ENCODE measurements around the gene COPA.
"Not testable (repeated sequence)": the region's sequence is repeated elsewhere in the genome, so short reads cannot be mapped to it uniquely, and the experiment has no call there.

Gene COPA

GRCh38 chr1:160308451-160309184 is 34.4 kb downstream of the COPA start:
- DNase-seq (ENCODE audit: insufficient read length, low spot score) = no peak
- TF ChIP-seq TAF1 (IDR thresholded peaks at IDR 0.05; ENCODE audit: low read depth, low read length) (no peak), PAX5 (IDR thresholded peaks at IDR 0.05; ENCODE audit: insufficient read depth, low read length, severe bottlenecking) (no peak), POLR2AphosphoS5 (IDR thresholded peaks at IDR 0.05; ENCODE audit: low read depth, low read length) (no peak), SPI1 (IDR thresholded peaks at IDR 0.05; ENCODE audit: low read depth, low read length) (no peak), POU2F2 (IDR thresholded peaks at IDR 0.05; ENCODE audit: low read depth, low read length) (no peak), POLR2A (IDR thresholded peaks at IDR 0.05; ENCODE audit: low read depth, low read length) (no peak)
- FAIRE-seq = no peak

- TF ChIP-seq POU2F2 (IDR thresholded peaks at IDR 0.05; ENCODE audit: low read depth, low read length) = no peak
- no peak for TF ChIP-seq PAX5 (IDR thresholded peaks at IDR 0.05; ENCODE audit: insufficient read depth, low read length, severe bottlenecking)
- TF ChIP-seq POLR2AphosphoS5 (IDR thresholded peaks at IDR 0.05; ENCODE audit: low read depth, low read length) = no peak
- TF ChIP-seq POLR2A (IDR thresholded peaks at IDR 0.05; ENCODE audit: low read depth, low read length) = no peak
- no peak for TF ChIP-seq SPI1 (IDR thresholded peaks at IDR 0.05; ENCODE audit: low read depth, low read length)
- TF ChIP-seq TAF1 (IDR thresholded peaks at IDR 0.05; ENCODE audit: low read depth, low read length) = no peak
- DNase-seq (ENCODE audit: insufficient read length, low spot score) (no peak), FAIRE-seq (no peak)
These were observed 35.8 kb downstream of the COPA start for GRCh38 chr1:160307118-160307791.

- TF ChIP-seq TAF1 (IDR thresholded peaks at IDR 0.05; ENCODE audit: low read depth, low read length) (no peak), SPI1 (IDR thresholded peaks at IDR 0.05; ENCODE audit: low read depth, low read length) (no peak)
- FAIRE-seq (no peak), DNase-seq (ENCODE audit: insufficient read length, low spot score) (no peak)
These were observed 42.9 kb downstream of the COPA start for GRCh38 chr1:160300173-160300572.

- no peak for FAIRE-seq
- no peak for DNase-seq (ENCODE audit: insufficient read length, low spot score)
- TF ChIP-seq PAX5 (IDR thresholded peaks at IDR 0.05; ENCODE audit: insufficient read depth, low read length, severe bottlenecking) (no peak), POU2F2 (IDR thresholded peaks at IDR 0.05; ENCODE audit: low read depth, low read length) (no peak), POLR2AphosphoS5 (IDR thresholded peaks at IDR 0.05; ENCODE audit: low read depth, low read length) (no peak), TAF1 (IDR thresholded peaks at IDR 0.05; ENCODE audit: low read depth, low read length) (no peak), SPI1 (IDR thresholded peaks at IDR 0.05; ENCODE audit: low read depth, low read length) (no peak), POLR2A (IDR thresholded peaks at IDR 0.05; ENCODE audit: low read depth, low read length) (no peak)
These were observed 47.0 kb downstream of the COPA start for GRCh38 chr1:160296036-160296435.

- TF ChIP-seq POU2F2 (IDR thresholded peaks at IDR 0.05; ENCODE audit: low read depth, low read length) = no peak
- no peak for TF ChIP-seq SPI1 (IDR thresholded peaks at IDR 0.05; ENCODE audit: low read depth, low read length)
- no peak for TF ChIP-seq TAF1 (IDR thresholded peaks at IDR 0.05; ENCODE audit: low read depth, low read length)
- TF ChIP-seq POLR2AphosphoS5 (IDR thresholded peaks at IDR 0.05; ENCODE audit: low read depth, low read length) = no peak
- no peak for TF ChIP-seq POLR2A (IDR thresholded peaks at IDR 0.05; ENCODE audit: low read depth, low read length)
- no peak for TF ChIP-seq PAX5 (IDR thresholded peaks at IDR 0.05; ENCODE audit: insufficient read depth, low read length, severe bottlenecking)
- no peak for FAIRE-seq
- DNase-seq (ENCODE audit: insufficient read length, low spot score) = no peak
These were observed 49.8 kb downstream of the COPA start for GRCh38 chr1:160293020-160293968.

GRCh38 chr1:160291248-160292220 is 51.5 kb downstream of the COPA start:
- TF ChIP-seq POU2F2 (IDR thresholded peaks at IDR 0.05; ENCODE audit: low read depth, low read length) (0 out of 2 replicates have a peak, but pooled peaks have one; percentile 32), SPI1 (IDR thresholded peaks at IDR 0.05; ENCODE audit: low read depth, low read length) (no peak)
- FAIRE-seq = peak; percentile 98
- DNase-seq (ENCODE audit: insufficient read length, low spot score) = peak; percentile 37

GRCh38 chr1:160287769-160288168 is 55.3 kb downstream of the COPA start:
- not testable (repeated sequence) for DNase-seq (ENCODE audit: insufficient read length, low spot score); FAIRE-seq

GRCh38 chr1:160285506-160285905 is 57.5 kb downstream of the COPA start:
- no peak for FAIRE-seq
- no peak for DNase-seq (ENCODE audit: insufficient read length, low spot score)

More at GRCh38 chr1:160285506-160285905, 57.5 kb downstream of the COPA start:
- no peak for TF ChIP-seq SPI1 (IDR thresholded peaks at IDR 0.05; ENCODE audit: low read depth, low read length)
- TF ChIP-seq POU2F2 (IDR thresholded peaks at IDR 0.05; ENCODE audit: low read depth, low read length) = no peak
- TF ChIP-seq POLR2A (IDR thresholded peaks at IDR 0.05; ENCODE audit: low read depth, low read length) = no peak
- TF ChIP-seq TAF1 (IDR thresholded peaks at IDR 0.05; ENCODE audit: low read depth, low read length) = no peak
- TF ChIP-seq PAX5 (IDR thresholded peaks at IDR 0.05; ENCODE audit: insufficient read depth, low read length, severe bottlenecking) = no peak
- no peak for TF ChIP-seq POLR2AphosphoS5 (IDR thresholded peaks at IDR 0.05; ENCODE audit: low read depth, low read length)
